GM19328 (cell line): ENCODE data around the gene ERVH48-1.
"Not testable (repeated sequence)": the region's sequence is repeated elsewhere in the genome, so short reads cannot be mapped to it uniquely, and the experiment has no call there.

Source experiments
- ATAC-seq: cut with Tn5 transposase; IDR thresholded peaks from one replicate; pipeline ENCODE4 v1.9.1; 2021; ENCODE audit warnings: mild to moderate bottlenecking, moderate library complexity; ENCODE audit not compliant: unreplicated experiment

The ERVH48-1 gene

DNA sequence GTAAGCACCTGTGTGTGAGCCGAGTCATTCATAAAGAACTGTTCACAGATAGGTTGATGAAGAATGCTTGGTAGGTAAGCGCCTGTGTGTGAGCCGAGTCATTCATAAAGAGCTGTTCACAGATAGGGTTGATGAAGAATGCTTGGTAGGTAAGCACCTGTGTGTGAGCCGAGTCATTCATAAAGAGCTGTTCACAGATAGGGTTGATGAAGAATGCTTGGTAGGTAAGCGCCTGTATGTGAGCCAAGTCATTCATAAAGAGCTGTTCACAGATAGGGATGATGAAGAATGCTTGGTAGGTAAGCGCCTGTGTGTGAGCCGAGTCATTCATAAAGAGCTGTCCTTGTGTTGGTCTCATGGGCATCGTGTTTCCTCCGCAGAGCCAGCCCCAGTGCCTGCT is 16.9 kb downstream of the ERVH48-1 start:
- not testable (repeated sequence) for ATAC-seq

DNA sequence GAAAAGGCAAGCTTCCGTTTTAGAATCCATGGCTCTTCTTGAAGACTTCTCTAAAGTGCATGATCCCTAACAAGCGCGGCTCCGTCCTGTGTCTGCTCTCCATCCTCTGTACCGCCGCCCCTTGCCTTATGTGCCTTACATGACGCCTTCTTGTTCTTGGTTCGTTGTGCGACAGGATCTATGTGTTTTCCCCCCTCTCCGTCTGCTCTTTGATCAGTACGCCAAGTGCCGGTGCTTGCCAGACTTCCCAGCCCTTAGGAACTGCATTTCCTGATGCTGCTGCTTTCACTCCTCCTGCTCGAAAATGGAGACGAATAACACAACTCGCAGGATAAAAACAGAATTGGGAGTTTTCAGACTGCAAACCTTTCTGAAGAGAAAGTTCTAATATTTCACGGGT is 19.2 kb downstream of the ERVH48-1 start:
- no peak for ATAC-seq

DNA sequence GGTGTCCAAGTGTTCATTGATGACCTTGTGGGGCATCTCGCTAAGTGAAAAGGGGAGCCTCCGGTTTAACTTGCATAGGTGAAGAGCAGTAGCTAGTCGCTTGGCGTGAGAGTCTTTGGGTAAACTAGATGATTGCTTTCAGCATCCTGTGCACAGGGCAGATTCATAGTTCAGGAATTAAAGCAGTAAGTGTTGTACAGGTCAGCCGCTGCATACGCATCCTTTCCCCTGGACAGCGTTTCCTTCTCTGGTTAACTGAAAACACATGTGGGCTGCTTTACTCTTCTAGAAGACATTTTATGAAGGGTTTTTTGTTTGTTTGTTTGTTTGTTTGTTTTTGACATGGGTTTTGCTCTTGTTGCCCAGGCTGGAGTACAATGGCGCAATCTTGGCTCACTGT is 20.2 kb downstream of the ERVH48-1 start:
- no peak for ATAC-seq

DNA sequence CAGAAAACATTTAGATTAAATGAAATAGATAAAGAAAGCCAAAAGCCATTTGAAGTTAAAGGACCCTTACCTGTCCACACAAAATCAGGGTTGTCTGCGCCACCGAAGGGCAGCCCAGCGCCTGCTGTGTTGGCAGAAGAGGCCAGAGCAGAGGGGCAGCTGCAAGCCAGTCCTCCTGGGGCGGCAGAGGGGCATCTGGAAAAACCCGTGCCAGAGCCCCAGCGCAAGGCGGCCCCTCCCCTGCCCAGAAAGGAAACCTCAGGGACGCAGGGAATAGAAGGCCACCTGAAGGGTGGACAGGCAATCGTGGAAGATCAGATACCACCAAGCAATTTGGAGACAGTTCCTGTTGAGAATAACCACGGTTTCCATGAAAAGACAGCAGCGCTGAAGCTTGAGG is 21.6 kb downstream of the ERVH48-1 start:
- no peak for ATAC-seq

DNA sequence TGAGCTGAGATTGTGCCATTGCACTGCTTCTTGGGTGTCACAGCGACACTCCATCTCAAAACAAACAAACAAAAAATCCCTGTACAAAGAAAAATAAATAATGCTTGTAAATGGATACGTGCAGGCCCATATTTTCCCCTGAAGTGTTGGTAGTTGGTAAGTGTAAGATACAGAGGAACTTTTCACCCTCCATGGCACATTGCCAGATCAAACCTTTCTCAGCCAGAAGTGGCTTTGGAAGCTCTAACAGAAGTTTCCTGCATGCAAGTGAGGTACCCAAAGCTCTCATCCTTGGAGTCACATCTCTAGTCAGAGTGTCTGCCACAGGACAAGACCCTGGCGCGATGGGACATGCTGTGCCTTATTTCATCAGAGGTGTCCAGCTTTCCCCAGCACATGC is 25.0 kb downstream of the ERVH48-1 start:
- ATAC-seq, result no peak

DNA sequence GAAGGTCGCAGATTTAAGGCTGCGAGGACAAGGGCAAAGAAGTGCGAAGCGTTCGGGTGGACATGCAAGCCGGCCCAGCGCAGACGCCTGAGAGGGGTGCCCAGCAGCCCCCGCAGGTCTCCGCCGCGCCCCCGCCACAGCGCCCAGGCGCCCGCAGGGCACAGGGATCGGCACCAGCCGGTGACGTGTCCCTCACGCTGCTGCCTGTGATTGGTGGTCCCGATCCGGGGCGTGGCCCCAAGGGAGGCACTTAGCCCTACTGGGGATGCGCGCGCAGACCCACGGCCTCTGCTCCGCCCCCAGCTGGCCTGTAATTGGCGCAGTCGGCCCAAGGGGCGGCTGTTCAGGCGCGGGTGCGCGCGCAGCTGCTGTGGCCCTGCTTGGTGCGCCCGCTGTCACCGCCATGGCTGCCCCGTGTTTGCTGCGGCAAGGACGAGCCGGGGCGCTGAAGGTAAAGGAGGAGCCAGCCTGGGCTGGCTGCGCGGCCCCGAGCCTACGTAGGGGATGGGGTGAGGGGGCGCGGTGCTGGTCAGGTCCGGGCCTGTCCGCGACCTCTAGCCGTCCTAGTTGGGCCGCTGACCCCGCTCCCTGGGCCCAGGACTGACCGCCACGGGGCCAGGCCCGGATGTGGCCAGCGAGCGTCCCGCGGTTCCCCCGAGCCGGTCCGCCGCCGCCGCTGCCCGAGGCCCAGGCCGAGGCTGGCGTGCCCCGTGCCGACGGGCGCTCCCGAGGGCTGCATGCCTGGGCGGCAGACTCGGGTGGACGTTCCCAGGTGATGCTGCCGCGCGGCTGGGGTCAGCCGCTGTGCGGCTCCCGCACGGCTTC is 32.3 kb downstream of the ERVH48-1 start, which contains the start of gene NDUFV3:
NDUFV3 (plus strand) TSS at position 379 of the 825 bp plus-strand sequence; CDS start at position 404, 25 bp downstream.
- ATAC-seq, result peak; percentile 88

DNA sequence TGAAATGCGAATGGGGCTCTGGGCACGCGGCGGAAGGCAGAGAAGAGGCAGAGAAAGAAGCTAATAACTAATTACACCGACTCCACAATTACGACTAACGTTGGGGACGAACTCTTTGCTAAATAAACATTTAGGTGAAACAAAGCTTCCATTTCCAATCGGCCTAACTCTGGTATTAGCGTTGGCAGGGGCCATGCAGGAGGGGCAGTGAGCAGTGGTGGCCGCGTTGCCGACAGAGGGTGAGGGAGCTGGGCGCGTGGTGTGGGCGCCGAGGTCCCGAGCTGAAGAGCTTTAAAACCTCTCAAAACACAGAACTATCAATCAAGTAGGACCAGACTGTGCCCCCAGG is 32.9 kb downstream of the ERVH48-1 start:
- no peak for ATAC-seq

DNA sequence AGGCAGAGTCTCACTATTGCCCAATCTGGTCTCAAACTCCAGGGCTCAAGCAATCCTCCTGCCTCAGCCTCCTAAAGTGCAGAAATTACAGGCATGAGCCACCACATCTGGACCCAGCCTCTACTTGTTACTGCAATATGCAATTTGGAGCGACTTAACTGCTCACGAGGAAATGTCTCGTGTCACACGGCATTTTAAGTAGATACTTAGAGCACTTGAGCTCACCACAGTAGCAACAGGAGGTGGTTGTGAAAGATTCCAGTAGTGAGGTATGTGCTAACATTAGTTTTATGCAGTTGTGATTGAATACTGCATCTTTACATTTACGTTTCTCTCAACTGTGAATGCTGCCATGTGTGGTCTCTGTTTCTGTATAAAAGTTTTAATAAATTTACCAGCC is 38.1 kb downstream of the ERVH48-1 start:
- no peak for ATAC-seq

DNA sequence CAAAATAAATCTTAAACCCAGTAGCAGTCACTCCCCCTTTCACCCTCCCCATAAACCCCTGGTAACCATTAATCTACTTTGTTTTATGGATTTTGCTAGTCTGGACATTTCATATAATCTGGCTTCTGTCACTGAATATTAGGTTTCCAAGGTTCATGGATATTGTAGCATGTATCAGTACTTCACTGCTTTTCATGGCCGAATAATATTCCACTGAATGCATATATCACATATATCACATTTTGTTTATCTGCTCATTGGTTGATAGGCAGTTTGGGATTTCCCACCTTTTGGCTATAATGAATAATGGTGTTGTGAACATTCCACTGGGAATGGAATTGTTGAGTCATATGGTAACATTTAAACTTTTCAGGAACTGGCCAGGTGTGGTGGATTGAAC is 41.5 kb downstream of the ERVH48-1 start:
- no peak for ATAC-seq

- no peak for ATAC-seq
Measured at GRCh38 chr21:42880352-42880751, 45.1 kb downstream of the ERVH48-1 start.

DNA sequence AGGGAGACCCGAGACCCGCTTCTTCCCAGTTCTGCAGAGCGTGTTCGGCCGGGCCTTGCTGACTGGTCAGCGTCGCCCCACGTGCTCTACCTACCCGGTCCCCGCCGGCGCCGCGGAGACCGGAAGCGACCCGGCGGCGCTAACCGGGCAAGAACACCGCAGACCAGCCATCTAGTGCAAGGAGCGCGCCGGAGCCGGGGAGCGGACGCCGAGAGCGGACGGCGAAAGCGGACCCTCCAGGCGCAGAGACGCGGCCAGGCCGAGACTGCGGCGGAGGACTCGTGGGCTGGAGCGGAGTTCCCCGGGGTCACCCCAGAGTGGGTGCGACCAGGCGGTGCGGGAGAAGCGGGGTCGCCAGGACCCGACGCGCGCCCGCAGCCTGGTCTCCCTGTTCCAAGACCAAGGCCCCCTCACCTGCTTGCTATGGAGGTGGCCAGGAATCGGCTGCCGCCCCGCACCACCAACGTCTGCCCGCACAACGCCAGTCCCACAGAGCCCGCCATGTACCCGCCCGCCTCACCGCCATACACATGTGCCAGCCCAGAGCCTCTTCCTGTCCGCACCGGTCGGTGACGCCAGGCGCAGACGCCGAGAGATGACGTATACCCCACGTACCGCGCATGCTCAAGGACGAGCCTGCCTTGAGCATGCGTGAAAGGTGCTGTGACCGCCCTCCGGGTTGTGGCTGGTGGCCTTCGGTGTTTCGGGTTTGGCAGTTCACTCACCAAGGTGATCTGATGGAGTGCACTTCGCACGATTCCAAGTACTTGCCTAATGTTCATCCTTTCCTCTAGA is 46.2 kb downstream of the ERVH48-1 start, which contains the start of gene WDR4:
WDR4 (minus strand) TSS at position 547 of the 795 bp plus-strand sequence; CDS start at position 503, 44 bp downstream.
- peak; percentile 85 for ATAC-seq

DNA sequence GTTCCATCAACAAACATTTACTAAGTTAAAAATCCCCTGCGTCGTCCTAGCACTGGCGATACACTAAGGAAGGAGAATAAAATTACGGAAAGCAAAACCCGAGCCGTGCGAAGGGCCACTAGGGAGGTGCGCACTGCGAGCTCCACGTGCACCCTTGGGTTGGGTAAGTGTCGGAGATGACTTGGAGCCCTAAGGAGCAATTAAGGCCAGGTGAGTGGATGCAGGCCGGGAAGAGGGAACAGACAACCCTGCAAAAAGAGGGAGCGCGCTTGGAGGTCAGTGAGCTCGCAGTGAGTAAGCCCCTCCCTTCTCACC is 46.8 kb downstream of the ERVH48-1 start:
- ATAC-seq, result no peak

- not testable (repeated sequence) for ATAC-seq
Measured at GRCh38 chr21:42875811-42876210, 49.6 kb downstream of the ERVH48-1 start.

DNA sequence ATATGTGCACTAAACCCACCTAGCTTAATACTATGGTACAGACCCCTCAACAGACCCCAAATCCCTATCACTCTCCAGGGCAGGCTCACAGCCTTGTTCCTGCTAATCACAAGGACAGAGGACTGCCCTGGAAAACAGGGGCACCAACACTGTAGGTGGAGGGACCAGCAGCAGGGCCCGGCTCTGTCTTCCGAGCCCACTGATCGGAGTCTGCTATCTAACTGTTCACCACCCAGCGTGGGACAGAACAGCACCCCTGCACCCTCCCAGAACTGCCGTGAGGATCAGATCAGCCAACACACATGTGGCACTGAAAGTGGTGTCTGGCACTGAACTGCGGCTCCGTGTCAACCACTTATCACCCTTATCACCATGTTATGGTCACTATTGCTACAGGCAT is 52.3 kb downstream of the ERVH48-1 start:
- ATAC-seq, result no peak

DNA sequence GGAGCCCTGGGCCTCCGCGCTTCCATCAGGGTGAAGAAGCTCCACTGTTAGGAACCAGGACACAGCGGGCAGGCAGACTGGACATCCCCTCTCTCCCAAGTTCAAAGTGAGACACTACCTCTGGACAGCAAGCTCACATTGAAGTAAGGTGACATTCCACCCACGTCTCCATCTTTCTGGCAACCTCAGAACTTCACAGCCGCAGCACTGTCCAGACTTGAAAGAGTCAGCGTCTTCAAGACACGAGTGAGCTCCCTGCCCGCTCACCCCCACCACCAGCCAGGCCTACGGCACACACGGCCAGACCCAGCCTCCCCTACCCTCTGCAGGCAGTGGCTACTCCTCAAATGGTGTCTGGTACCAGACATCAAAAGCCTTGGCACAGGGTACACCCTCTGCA is 57.2 kb downstream of the ERVH48-1 start:
- ATAC-seq, result no peak
